HG02973 (cell line): ENCODE data around the gene PLPP3.

ENCODE experiments used
- ATAC-seq: cut with Tn5 transposase; IDR thresholded peaks from one replicate; pipeline ENCODE4 v1.9.1; 2021; ENCODE audit warnings: moderate library complexity; ENCODE audit not compliant: unreplicated experiment

Gene PLPP3

DNA sequence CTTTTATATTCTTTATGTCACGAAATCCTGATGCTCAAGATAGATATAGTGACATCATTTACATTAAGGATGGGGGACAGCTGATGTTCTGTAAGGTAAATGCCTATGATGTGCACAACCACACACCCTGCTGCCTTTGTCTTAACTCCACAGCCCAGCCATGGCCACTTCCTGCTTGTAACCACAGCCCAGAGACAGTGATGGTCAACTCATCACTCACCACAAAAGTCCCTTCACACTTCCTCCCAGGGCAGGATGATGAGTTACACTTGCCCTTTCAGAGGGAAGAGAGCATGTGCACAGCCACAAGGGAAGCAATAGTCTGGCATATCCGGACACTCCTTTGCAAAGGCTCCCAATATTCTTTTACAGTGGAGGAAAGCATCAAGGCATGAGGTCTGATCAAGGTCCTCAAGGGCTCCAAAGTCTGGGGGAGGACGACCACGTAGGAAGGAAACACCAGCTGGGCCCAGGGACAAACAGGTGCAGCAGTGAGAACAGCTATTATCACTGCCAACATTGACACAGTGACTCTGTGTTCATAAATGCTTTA, 53.8 kb downstream of the PLPP3 start:
- ATAC-seq, result peak; percentile 73

DNA sequence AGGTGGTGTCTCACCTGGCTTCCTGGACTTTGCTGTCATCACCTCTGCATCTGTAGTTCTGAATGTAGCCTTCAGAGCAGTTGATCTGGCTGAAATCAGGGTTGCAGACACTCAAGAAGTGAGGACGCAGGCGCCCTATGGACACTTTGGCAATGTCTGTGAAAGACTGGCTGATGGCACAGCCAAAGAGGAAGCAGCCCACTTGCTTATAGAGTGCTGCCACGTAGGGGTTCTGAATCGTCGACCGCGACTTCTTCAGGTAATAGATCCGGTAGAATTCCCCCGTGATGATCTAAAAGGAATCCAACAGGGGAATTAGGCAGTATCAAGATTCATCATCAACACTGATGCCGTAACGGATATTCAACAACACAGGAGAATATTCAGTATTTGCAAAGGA, 55.1 kb downstream of the PLPP3 start:
- ATAC-seq, result no peak

DNA sequence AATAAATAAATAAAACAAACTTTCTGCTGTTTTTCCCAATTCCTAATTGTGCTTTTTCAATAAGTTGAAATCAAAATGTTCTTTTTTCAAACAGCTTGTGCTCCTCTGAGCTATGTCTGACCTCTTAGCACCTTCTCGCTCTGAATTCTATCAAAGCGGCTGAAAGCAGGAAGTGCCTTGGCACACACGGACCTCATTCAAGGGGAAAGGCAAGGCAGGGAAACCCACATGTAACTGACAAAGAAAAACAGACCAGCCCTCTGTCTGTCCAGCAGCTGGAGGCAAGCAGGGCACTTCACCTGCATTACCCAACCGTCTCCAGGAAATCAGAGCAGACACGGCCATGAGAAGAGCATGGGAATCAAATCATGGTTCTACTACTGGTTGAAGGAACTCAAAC, 56.7 kb downstream of the PLPP3 start:
- ATAC-seq, result no peak

DNA sequence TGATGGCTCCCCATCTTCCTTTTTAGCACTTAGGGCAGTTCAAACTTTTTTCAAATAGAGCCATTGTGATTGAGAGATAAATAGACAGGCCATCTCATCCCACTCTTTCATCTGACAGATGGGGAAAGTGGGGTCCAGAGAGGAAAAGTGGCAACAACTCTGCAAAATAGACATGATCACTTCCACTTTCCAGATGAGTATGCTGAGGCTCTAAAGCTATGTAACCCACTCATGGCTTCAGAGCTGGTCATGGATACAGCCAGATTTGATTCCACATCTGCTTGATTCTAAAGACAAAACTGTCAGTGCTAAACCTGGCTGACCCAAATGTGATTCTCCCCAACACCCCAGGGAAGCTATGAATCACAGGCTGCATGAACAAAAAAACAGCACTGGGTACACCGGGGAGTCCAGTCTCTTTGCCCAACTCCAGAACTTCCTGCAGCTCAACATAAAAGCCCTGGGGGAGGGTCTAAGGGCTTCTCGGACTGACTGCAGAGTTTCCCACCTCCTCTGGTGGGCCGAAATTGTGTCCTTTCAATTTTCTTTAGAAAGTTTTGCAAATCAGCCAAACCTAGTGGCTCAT, 59.3 kb downstream of the PLPP3 start:
- ATAC-seq, result no peak

DNA sequence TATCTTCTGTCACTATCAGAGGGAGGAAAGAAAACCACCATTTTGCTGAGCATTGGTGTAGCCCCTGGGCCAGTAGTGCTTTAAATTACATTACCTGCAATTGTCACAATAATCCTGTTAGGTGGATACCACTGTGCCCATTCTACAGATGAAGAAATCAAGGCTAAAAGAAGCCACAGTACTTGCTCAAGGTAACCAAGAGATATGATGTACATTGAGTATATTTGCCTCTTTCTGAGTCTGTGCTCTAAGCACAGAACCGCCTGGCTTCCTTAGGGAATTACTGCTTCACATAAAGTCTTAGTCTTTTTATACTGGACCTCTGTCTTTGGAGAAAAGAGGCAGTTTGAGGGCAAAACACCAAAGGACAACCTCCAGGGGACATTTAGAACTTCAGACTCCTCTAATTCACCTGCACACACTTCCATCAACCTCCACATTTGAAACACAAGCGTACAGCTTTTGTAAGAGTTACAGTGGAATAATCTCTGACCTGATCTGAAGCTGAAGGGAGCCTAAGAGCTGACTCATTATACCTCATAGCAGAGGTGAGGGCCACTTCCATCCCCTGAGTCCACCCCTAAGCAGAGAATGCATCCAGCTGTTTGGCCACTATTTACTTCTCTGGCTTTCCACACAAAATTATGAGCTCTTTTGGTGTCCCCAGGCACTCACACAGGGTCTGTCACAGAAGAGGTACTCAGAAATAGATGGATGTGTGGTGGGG, 61.8 kb downstream of the PLPP3 start:
- ATAC-seq, result no peak

DNA sequence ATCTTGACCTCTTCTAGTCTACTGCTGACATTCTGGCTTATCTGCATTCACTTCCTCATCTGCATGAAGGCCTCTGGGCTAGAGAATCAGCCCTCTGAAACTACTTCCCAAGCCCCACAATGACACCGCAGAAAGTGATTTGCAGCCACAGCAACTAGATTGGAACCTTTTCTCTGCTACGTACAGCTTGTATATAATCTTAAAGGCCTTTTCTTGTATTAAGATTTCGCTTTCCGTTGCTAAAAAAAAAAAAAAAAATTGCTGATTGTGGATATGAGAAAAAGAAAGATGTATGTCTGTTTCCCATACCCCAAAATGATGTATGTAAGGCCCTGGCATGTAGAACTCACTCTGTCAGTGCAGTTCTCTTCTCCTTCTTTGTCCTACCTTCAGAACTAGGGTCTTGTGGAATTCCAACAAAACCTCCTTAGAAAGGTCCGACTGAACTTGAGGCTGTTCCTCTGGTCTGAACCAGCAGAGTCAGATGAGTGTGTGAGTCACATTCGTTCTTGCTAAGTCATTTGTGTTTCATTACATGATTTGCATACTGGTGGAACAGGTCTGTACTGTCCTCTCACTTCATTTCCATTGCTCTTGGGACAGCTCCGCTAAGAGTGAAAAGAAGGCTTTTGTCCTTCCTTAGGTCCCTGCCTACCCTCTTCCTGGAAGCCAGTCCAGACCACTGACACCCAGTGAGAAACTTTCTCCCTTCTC, 62.7 kb downstream of the PLPP3 start:
- peak; percentile 93 for ATAC-seq

DNA sequence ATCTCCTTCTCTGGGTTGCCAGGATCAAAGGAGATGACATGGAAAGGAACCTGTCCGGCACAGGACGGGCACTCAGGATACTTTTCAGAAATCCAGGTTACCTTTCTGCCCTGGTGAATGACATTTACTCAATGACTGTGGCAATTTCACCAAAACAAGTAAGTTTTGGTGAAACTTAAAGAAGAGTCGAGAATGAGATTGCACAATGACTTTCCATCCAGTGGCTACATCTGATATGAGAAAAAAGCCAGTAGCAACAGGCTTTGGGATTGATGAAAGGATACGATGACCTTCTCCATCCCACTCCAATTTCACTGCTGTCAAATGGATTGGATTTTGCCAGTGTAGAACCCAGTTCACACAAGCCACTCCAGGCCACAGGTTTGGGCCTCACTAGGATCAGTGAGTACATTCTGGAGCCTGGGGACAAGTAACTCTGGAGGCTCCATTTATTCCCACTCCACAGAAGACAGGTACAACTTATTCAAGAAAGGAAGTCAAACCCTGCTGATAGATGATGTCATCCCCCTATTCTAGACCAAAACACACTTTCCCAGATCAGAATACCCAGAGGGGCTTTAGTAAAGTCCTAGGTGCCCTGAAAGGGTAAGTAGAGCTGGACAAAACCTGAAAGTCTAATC, 63.3 kb downstream of the PLPP3 start:
- no peak for ATAC-seq

DNA sequence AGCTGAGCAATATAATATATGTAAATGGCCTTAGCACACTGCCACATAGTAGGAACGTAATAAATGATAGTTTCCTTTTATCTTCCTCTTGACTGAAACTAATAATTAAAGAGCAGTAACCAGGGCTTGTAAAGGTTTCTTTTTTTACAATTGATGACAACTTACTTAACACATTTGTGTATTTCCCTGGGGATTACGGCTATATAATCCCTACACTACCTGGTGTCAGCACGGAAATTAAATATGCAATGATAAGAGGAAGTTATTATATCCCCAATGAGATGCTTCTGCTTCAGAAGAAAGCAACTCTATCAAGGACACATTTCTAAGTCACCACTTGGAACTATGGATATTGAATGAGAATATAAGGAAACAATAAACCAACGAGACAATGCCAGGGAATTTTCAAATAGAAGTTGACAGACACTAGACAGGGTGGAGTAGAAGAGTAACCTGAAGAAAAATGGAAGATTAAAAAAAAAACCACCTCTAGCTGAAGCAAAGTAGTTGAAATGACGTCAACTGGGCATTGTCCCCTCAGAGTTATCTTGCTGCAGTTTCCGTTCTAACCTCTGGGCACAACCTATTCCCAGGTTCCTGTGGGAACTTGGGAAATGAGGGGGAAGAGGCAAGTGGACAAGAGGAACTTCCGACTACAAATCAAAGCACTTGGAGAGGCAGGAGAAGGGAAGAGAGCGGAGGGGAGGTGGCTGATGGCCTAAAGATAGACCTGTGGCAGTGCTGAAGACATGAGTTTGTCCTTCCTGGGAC, 66.5 kb downstream of the PLPP3 start:
- ATAC-seq, result no peak

DNA sequence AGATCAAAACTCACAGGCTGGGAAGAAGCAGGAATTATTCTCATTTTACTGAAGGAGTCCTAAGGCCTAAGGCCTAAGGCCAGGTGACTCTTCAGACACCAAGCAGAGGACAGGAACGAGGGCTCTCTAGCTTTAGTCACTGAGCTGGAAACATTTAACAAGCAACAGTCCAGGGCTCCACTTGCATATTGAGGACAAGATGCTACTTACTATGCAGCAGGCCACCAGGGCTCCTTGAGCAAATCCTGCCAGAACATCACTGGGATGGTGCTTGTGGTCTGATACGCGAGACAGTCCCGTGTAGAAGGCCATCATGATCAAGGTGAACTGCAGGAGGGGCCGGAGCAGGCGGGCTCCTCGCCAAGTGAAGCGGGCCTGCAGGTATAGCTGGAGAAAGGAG, 67.6 kb downstream of the PLPP3 start:
- ATAC-seq, result no peak

DNA sequence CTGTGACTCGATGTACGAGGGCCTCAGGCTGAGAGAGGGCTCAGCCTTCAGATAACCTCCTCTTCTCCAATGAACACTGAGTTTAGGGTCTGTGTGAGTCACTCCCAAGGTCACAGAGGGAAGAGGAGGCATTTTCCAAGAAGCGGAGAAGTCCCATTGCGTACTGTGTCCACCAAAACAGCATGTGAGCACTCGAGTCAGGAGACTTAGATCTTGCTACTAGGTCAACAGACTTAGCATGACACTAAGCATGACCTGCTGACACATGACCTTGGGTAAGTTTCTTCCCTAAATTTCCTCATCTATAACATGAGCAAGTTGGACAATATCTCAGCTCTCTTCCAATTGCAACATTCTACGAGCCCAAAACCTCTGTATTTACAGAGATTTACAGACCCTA, 68.0 kb downstream of the PLPP3 start:
- ATAC-seq, result no peak

DNA sequence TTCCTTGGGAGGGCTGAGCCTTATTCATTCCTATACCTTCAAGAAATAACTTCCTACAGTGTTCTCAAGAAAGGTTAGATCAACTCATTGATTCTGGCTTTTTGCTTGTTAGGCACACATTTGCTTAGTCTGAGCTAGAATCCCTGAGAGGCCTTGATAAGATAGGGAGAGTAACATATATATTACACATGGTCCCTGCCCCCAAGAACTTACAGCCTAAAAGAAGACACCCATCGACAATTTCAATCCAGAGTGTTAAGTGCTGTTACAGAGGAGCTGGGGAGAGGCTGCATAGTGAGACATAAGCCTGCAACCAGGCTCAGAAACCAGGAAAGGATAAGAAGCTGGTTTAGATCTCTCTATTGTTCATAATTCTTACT, 68.7 kb downstream of the PLPP3 start:
- no peak for ATAC-seq

DNA sequence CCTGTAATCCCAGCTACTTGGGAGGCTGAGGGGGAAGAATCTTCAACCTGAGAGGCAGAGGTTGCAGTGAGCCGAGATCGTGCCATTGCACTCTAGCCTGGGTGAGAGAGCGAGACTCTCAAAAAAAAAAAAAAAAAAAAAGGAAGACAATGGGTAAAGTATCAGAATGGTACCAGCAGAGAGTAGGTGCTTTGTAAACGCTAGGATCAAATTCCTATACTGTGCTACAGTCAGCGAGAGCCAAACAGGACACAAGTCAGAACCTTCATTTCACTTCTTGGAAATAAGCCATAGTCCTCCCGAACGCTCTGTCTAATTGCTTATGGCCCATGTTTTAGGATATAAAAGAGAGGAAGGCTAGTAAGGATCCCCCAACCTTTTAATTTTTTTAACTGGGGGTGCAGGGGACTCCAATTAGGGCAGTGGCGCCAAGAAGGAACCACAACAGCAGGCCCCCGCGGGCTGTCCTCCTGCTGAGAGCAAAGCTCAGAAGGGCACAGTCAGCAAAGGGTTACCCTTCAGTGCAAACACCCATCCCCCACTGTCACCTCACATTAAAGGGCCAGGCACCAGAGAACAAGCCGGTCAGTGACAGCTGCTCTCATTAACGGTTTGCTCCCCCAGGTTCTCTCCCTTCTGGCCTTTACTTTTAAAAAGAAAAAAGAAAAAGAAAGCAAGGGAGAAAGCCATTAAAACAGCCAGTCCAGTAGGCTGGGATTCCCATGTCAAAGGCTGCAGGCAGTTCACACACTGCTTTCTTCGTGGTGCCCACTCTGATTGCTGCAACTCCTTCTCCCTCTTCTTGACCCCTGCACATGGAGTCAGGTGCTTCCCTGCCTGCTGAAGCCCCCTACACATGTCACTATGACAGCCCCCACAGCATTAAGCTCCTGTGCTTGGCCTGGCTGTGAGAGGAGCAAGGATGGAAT, 69.4 kb downstream of the PLPP3 start:
- ATAC-seq, result no peak

DNA sequence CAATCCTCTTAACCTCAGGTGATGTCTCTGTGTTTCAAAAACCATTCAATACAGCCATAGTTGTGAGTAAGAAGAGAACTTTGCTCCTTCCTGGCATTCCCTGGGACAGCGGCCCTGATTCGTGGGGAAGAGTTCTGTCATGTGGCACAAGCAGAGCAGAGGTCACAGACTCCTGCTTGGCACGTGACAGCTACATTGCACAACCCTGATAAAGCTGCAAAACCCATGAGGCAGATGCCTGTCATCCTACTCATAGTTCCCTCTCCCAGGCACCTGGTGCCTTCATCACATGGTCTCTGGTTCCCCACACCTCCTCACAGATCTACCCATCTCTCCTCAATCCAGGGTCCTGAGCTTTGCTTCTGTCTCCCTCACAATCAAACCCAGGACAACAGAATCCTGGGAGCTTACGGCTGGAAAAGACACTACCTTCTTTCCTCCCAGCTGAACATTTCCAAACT, 70.8 kb downstream of the PLPP3 start:
- ATAC-seq, result no peak

DNA sequence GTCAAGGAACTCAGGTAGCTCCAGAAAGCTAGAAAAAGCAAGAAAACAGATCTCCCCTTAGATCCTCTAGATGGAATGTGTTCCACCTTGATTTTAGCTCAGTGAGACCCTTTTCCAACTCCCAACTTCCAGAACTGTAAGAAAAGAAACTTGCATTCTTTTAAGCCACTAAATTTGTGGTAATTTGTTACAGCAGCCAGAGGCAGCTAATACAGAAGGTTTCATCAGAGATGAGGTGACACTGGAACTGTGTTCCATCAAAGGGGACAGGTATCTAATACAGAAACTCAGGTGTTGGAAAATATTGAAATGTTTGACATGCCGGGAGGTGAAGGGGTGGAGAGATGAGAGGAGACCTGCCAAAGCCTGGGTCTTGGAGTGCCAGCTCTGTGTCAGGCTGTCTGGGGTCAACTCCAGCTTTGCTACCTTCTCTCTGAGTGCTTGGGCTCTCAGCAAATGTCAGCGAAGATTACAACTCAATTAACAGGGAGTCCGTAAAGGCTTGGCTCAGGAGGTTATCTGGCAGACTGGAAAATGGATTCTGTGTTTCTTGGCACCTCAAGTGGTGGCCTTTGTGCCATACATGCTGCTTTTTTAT, 71.3 kb downstream of the PLPP3 start:
- ATAC-seq, result no peak

DNA sequence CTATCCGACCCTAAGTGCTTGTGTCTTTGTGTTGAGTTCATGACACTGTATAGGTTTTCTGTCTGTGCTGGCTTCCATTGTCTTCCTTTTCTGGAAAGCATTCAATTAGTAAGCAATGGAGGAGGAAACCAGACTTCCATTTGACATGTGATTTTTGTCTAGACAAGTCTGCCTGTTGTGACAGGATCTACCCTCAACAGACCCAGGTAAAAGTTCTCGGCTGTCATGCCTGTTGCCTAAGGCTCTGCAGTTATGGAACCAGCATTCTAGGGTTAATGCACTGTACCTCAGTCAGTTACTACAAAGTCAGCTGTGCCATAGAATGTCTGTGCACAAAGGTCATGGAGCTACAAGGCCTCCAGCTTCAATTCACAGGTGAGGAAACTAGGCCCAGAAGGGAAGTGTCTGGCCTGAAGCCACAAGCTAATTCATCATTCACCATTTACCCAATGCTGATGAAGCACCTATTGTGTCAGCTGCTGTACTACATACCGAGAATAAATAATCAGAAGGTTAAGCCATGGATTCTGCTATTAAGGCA, 72.3 kb downstream of the PLPP3 start:
- ATAC-seq, result no peak

DNA sequence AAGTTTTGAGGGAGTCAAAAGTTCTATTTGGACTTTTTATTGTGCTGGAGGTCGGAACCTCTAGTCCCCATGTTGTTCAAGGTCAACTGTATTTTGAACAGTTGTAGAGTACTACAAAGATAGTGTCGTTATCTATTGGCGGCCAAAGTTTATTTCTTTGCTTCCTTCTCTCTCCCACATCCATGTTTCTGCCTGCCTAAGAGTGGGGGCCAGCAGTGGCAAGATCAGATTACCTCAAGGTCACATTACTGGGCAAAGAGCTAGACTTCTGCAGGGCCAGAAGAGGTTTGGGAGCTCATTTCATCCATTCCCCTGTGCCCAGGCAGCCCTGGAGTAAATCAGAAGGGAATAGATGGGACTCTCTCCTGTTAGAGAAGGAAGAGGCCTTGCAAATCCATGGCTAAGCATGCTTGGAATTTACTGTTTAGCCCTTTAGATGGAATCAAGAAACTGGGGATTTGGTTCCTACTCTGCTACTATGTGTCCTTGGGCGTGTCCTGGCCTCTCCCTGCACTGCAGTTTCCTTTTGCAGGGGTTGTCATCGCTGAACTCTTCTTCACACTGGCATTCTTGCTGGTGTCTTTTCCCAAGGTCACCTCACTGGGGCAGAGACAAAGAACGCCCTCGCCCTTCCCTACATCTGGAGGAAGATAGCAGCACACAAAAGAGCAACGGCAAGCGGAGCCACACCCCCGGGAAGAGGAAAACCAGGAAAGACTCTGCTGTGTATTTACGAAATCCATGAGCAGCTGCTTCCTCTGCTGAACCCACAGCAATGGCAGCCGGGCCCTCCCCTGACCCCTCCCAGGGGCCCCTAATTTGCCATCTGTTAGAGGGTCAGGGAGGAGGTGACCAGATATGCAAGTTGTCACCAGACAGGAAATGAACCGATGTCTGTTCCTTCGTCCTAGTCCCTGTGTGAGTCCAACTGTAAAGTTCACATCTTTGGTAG, 73.3 kb downstream of the PLPP3 start:
- no peak for ATAC-seq

DNA sequence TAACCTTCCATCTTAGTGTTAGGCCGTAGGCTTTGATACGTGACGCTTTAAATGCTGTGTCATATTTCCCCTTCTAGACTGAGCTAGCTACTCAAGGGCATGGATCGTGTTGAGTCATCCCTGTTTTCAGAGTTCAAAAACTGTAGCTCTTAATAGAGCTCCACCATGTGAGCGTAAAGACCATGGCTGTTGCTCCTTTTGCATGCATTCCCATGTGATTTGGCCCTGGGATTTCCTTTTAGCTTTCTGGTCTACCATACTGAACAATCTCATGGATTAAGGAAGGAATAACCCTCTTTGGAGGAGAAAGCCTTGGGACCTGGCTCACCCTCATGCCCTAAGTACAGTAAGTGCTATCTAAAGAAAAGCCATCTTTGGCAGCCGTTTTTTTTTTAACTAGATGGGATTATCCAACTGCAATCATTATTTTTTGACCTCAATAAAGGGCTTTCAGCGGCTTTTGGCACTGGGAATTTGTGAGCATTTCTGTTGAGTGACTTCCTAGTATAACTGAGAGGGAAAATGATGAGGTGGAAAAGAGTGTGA, 76.6 kb downstream of the PLPP3 start:
- no peak for ATAC-seq

DNA sequence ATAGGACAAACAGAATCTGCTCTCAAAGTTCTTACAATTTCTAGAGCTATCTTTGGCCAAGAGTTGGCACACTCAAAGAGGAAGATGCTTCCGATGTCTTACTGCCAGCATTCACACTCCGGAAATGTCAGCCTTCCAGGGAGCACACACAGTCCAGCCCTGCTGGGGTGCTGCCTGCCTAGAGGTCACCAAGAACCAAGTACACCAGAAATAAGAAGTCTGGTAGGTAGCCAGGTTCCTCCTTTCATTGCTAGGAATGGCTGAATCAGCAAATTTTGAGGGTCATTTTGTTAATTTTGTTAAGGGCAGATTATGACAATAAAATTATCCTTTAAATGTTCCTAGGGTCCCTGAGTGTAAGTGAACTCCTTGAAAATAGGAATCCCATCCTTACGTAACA, 77.5 kb downstream of the PLPP3 start:
- ATAC-seq, result no peak
